ES-I3 (cell line): ENCODE results near the gene PRDM10.
"Not testable (repeated sequence)": the region's sequence is repeated elsewhere in the genome, so short reads cannot be mapped to it uniquely, and the experiment has no call there.

Experiments used
- H3K36me3 ChIP-seq: 2 replicates; pipeline ENCODE4 v1.6.1; 2013; ENCODE audit warnings: mild to moderate bottlenecking, low read length, control low read depth, moderate library complexity; ENCODE audit not compliant: insufficient read depth
- H3K4me1 ChIP-seq: 2 replicates; pipeline ENCODE4 v1.6.1; 2013; ENCODE audit warnings: mild to moderate bottlenecking, control low read depth, low read length; ENCODE audit not compliant: insufficient read depth
- H3K9ac ChIP-seq: 2 replicates; pipeline ENCODE4 v1.6.1; 2013; ENCODE audit warnings: low read depth, mild to moderate bottlenecking, low read length, moderate library complexity
- H3K9me3 ChIP-seq: 2 replicates; pipeline ENCODE4 v1.6.1; 2013; ENCODE audit warnings: mild to moderate bottlenecking, low read length, moderate library complexity; ENCODE audit not compliant: control insufficient read depth, insufficient read depth

The PRDM10 gene

GRCh38 chr11:129976328-129976727, 26.3 kb downstream of the PRDM10 start:
- Histone ChIP-seq H3K9me3 (no peaks in the 10 kb centered on the region), H3K4me1 (peaks cover 14% of the 10 kb centered on the region), H3K9ac (no peak overlapping the region), H3K36me3 (no peaks in the 10 kb centered on the region; the same call in 1 of the 2 replicates)

GRCh38 chr11:129975543-129975942, 27.1 kb downstream of the PRDM10 start:
- Histone ChIP-seq H3K9ac (no peak overlapping the region), H3K4me1 (peaks cover 14% of the 10 kb centered on the region), H3K9me3 (no peaks in the 10 kb centered on the region), H3K36me3 (no peaks in the 10 kb centered on the region)

- Histone ChIP-seq H3K9ac (no peak overlapping the region), H3K36me3 (no peaks in the 10 kb centered on the region), H3K9me3 (no peaks in the 10 kb centered on the region), H3K4me1 (peaks cover 14% of the 10 kb centered on the region)
These were observed 28.0 kb downstream of the PRDM10 start for GRCh38 chr11:129974672-129975071.

GRCh38 chr11:129974237-129974636, 28.4 kb downstream of the PRDM10 start:
- Histone ChIP-seq H3K9ac (no peak overlapping the region), H3K9me3 (no peaks in the 10 kb centered on the region), H3K4me1 (peaks cover 14% of the 10 kb centered on the region), H3K36me3 (no peaks in the 10 kb centered on the region)

- H3K9ac ChIP-seq, result no peak overlapping the region
- H3K4me1 ChIP-seq, result peaks cover 14% of the 10 kb centered on the region
- no peaks in the 10 kb centered on the region for H3K9me3 ChIP-seq
- H3K36me3 ChIP-seq, result no peaks in the 10 kb centered on the region
These were observed 28.8 kb downstream of the PRDM10 start for GRCh38 chr11:129973809-129974208.

GRCh38 chr11:129973068-129973467, 29.6 kb downstream of the PRDM10 start:
- no peaks in the 10 kb centered on the region for H3K36me3 ChIP-seq
- H3K9me3 ChIP-seq, result no peaks in the 10 kb centered on the region
- H3K9ac ChIP-seq, result no peak overlapping the region
- H3K4me1 ChIP-seq, result peaks cover 14% of the 10 kb centered on the region

GRCh38 chr11:129972611-129973010, 30.0 kb downstream of the PRDM10 start:
- H3K9me3 ChIP-seq, result no peaks in the 10 kb centered on the region
- H3K4me1 ChIP-seq, result peaks cover 14% of the 10 kb centered on the region
- H3K36me3 ChIP-seq, result no peaks in the 10 kb centered on the region
- no peak overlapping the region for H3K9ac ChIP-seq

GRCh38 chr11:129971856-129972255, 30.8 kb downstream of the PRDM10 start:
- not testable (repeated sequence) for H3K36me3 ChIP-seq, H3K9ac ChIP-seq, H3K9me3 ChIP-seq
- peaks cover 14% of the 10 kb centered on the region for H3K4me1 ChIP-seq

GRCh38 chr11:129969920-129970319, 32.7 kb downstream of the PRDM10 start:
- Histone ChIP-seq H3K36me3 (no peaks in the 10 kb centered on the region), H3K9ac (no peak overlapping the region), H3K9me3 (no peaks in the 10 kb centered on the region), H3K4me1 (peaks cover 14% of the 10 kb centered on the region)

GRCh38 chr11:129968591-129969419, 33.8 kb downstream of the PRDM10 start:
- H3K9me3 ChIP-seq, result no peaks in the 10 kb centered on the region
- H3K9ac ChIP-seq, result no peak overlapping the region
- H3K4me1 ChIP-seq, result peaks cover 14% of the 10 kb centered on the region
- H3K36me3 ChIP-seq, result no peaks in the 10 kb centered on the region

GRCh38 chr11:129967996-129968395, 34.6 kb downstream of the PRDM10 start:
- Histone ChIP-seq H3K4me1 (peaks cover 7% of the 10 kb centered on the region; the same call in 1 of the 2 replicates), H3K9ac (no peak overlapping the region), H3K36me3 (no peaks in the 10 kb centered on the region), H3K9me3 (no peaks in the 10 kb centered on the region)

- H3K9ac ChIP-seq, result no peak overlapping the region
- peaks cover 5% of the 10 kb centered on the region; the same call in 1 of the 2 replicates for H3K4me1 ChIP-seq
- H3K36me3 ChIP-seq, result no peaks in the 10 kb centered on the region
- no peaks in the 10 kb centered on the region for H3K9me3 ChIP-seq
These were observed 37.4 kb downstream of the PRDM10 start for GRCh38 chr11:129965248-129965647.

GRCh38 chr11:129960216-129961214, 42.1 kb downstream of the PRDM10 start:
- Histone ChIP-seq H3K9ac (no peak overlapping the region), H3K4me1 (peaks cover 5% of the 10 kb centered on the region; the same call in 1 of the 2 replicates), H3K9me3 (no peaks in the 10 kb centered on the region), H3K36me3 (peaks cover 3% of the 10 kb centered on the region; the same call in 1 of the 2 replicates)

GRCh38 chr11:129959687-129960086, 42.9 kb downstream of the PRDM10 start:
- peaks cover 5% of the 10 kb centered on the region; the same call in 1 of the 2 replicates for H3K4me1 ChIP-seq
- H3K36me3 ChIP-seq, result peaks cover 3% of the 10 kb centered on the region; the same call in 1 of the 2 replicates
- no peaks in the 10 kb centered on the region for H3K9me3 ChIP-seq
- H3K9ac ChIP-seq, result no peak overlapping the region
